T-helper 2 cell treated with Interferon-gamma antibody and Interleukin-4, amounts not matched to agents 5 μg/mL and 100 μg/mL, for 36 hours (primary cell): ENCODE data around the gene CC2D1A.

Experiments
- DNase-seq: peaks from one replicate; pipeline ENCODE4 v3.0.0; 2021; ENCODE audit warnings: low spot score
- H3K27ac Mint-ChIP-seq: one replicate; pipeline ENCODE4 v1.8.0; 2021; ENCODE audit warnings: mild to moderate bottlenecking, mixed read lengths
- H3K27me3 Mint-ChIP-seq: one replicate; pipeline ENCODE4 v1.8.0; 2021; ENCODE audit warnings: low read depth, mixed read lengths
- H3K36me3 Mint-ChIP-seq: one replicate; pipeline ENCODE4 v1.8.0; 2021; ENCODE audit warnings: low read depth, mixed read lengths
- H3K4me1 Mint-ChIP-seq: one replicate; pipeline ENCODE4 v1.8.0; 2021; ENCODE audit warnings: low read depth, mixed read lengths
- H3K4me3 Mint-ChIP-seq: one replicate; pipeline ENCODE4 v1.8.0; 2022; ENCODE audit warnings: mild to moderate bottlenecking, moderate library complexity, mixed read lengths
- H3K9me3 Mint-ChIP-seq: one replicate; pipeline ENCODE4 v1.8.0; 2021; ENCODE audit warnings: mixed read lengths

Gene CC2D1A

GRCh38 chr19:13869281-13869680 lies 36.7 kb upstream of the CC2D1A start:
- Mint-ChIP-seq H3K27me3 (peaks cover 21% of the 10 kb centered on the region), H3K4me3 (no peak overlapping the region), H3K9me3 (no peaks in the 10 kb centered on the region), H3K36me3 (no peaks in the 10 kb centered on the region), H3K27ac (no peak overlapping the region), H3K4me1 (peaks cover 8% of the 10 kb centered on the region)
- DNase-seq = no peak

DNA sequence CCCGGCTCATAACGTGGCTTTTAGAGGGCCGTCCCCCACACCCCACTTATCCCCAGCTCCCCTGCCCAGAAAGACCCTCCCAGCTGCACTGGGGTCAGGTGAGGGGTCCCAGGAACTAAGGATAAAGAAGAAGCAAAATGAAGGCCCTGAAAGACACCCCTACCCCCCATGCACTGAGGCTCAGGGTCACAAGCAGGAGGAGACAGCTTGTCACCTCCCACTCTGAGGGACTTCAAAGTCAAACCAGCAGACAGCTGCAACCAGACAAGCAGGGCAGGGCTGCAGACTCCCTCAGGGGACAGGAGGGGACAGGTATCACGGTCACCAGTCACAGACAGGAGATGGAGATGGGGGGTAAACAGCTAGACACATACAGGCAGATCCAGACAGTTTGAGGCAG lies 35.1 kb upstream of the CC2D1A start:
- no peaks in the 10 kb centered on the region for H3K36me3 Mint-ChIP-seq
- no peaks in the 10 kb centered on the region for H3K9me3 Mint-ChIP-seq
- H3K27me3 Mint-ChIP-seq = peaks cover 21% of the 10 kb centered on the region
- no peak for DNase-seq
- no peak overlapping the region for H3K4me3 Mint-ChIP-seq
- no peak overlapping the region for H3K27ac Mint-ChIP-seq
- peaks cover 4% of the 10 kb centered on the region for H3K4me1 Mint-ChIP-seq

GRCh38 chr19:13872339-13872694 lies 33.7 kb upstream of the CC2D1A start:
- H3K27me3 Mint-ChIP-seq = peaks cover 13% of the 10 kb centered on the region
- DNase-seq = no peak
- H3K4me3 Mint-ChIP-seq = peak overlapping the region; percentile 81
- H3K4me1 Mint-ChIP-seq = peaks cover 3% of the 10 kb centered on the region
- no peak overlapping the region for H3K27ac Mint-ChIP-seq
- H3K9me3 Mint-ChIP-seq = no peaks in the 10 kb centered on the region
- H3K36me3 Mint-ChIP-seq = no peaks in the 10 kb centered on the region

GRCh38 chr19:13872695-13873389 lies 33.2 kb upstream of the CC2D1A start:
- Mint-ChIP-seq H3K4me3 (peak overlapping the region; percentile 81), H3K4me1 (peaks cover 3% of the 10 kb centered on the region), H3K36me3 (no peaks in the 10 kb centered on the region), H3K9me3 (no peaks in the 10 kb centered on the region), H3K27me3 (peaks cover 8% of the 10 kb centered on the region), H3K27ac (no peak overlapping the region)
- no peak for DNase-seq

DNA sequence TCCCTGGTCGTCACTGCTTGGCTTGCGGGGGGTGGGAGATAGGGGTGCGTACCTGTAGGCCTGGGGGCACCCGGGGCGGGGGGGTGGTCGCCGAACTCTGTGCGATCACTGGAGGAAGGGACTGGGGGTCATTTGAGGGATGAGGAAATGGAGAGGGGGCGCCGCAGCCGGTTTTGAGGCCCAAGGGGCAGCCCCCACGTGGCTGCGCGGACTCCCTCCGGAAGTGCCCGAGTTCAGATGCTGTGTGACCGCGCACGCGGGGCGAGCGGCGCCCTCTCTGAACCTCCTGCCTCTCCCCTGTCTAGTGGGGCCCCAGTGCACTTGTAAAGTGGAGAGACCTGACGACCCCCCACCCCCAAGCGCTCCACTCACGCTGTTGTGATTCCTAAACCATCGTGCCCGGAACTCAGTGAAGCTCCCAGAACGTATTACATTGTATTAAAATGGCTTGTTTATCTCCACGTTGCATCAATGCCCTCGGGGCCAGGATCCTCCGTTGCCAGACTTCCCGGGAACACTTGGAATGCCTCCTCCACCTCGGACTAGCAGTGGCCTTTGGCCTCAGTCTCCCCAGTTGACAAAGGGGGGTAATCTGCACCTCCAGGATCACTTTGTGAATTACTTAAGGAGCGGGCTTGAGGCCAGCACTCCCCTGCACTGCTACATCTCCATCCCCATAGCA lies 32.0 kb upstream of the CC2D1A start:
- Mint-ChIP-seq H3K4me3 (peak overlapping the region; percentile 15), H3K27ac (no peak overlapping the region), H3K27me3 (peaks cover 8% of the 10 kb centered on the region), H3K4me1 (peaks cover 3% of the 10 kb centered on the region), H3K9me3 (no peaks in the 10 kb centered on the region), H3K36me3 (no peaks in the 10 kb centered on the region)
- no peak for DNase-seq

- no peaks in the 10 kb centered on the region for H3K9me3 Mint-ChIP-seq
- no peak overlapping the region for H3K27ac Mint-ChIP-seq
- no peak overlapping the region for H3K4me3 Mint-ChIP-seq
- peaks cover 8% of the 10 kb centered on the region for H3K27me3 Mint-ChIP-seq
- peaks cover 13% of the 10 kb centered on the region for H3K4me1 Mint-ChIP-seq
- no peaks in the 10 kb centered on the region for H3K36me3 Mint-ChIP-seq
- DNase-seq = no peak
These were observed 30.2 kb upstream of the CC2D1A start for GRCh38 chr19:13875824-13876223.

GRCh38 chr19:13876834-13877233 lies 29.2 kb upstream of the CC2D1A start, which contains the start of gene NANOS3:
TSS of gene NANOS3 (plus strand) at chr19:13877134. CDS start at chr19:13877249, 115 bp downstream.
- no peaks in the 10 kb centered on the region for H3K36me3 Mint-ChIP-seq
- H3K9me3 Mint-ChIP-seq = no peaks in the 10 kb centered on the region
- H3K4me3 Mint-ChIP-seq = no peak within 1 kb of the TSS
- no peak for DNase-seq
- no peak within 1 kb of the TSS for H3K27ac Mint-ChIP-seq
- peaks cover 22% of the 10 kb centered on the region for H3K4me1 Mint-ChIP-seq
- H3K27me3 Mint-ChIP-seq = peaks cover 8% of the 10 kb centered on the region

DNA sequence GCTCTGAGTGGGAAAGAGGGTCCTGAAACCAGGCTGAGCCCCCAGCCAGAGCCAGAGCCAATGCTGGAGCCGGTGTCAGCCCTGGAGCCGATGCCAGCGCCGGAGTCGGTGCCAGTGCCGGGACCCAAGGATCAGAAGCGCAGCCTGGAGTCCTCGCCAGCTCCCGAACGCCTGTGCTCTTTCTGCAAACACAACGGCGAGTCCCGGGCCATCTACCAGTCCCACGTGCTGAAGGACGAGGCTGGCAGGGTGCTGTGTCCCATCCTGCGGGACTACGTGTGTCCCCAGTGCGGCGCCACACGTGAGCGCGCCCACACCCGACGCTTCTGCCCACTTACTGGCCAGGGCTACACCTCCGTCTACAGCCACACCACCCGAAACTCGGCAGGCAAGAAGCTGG lies 28.7 kb upstream of the CC2D1A start:
- Mint-ChIP-seq H3K27ac (no peak overlapping the region), H3K36me3 (no peaks in the 10 kb centered on the region), H3K4me1 (peaks cover 26% of the 10 kb centered on the region), H3K9me3 (no peaks in the 10 kb centered on the region), H3K4me3 (no peak overlapping the region), H3K27me3 (peaks cover 7% of the 10 kb centered on the region)
- DNase-seq = no peak

- peaks cover 32% of the 10 kb centered on the region for H3K4me1 Mint-ChIP-seq
- H3K36me3 Mint-ChIP-seq = no peaks in the 10 kb centered on the region
- peak overlapping the region; percentile 73 for H3K4me3 Mint-ChIP-seq
- H3K9me3 Mint-ChIP-seq = no peaks in the 10 kb centered on the region
- DNase-seq = peak; percentile 98
- H3K27ac Mint-ChIP-seq = peak overlapping the region; percentile 84
- H3K27me3 Mint-ChIP-seq = peaks cover 5% of the 10 kb centered on the region
These were observed 25.6 kb upstream of the CC2D1A start for GRCh38 chr19:13880059-13881043.

GRCh38 chr19:13881251-13881691 lies 24.7 kb upstream of the CC2D1A start:
- Mint-ChIP-seq H3K4me1 (peaks cover 32% of the 10 kb centered on the region), H3K27ac (peak overlapping the region; percentile 84), H3K4me3 (peak overlapping the region; percentile 73), H3K27me3 (no peaks in the 10 kb centered on the region), H3K36me3 (no peaks in the 10 kb centered on the region), H3K9me3 (no peaks in the 10 kb centered on the region)
- DNase-seq = peak; percentile 44

DNA sequence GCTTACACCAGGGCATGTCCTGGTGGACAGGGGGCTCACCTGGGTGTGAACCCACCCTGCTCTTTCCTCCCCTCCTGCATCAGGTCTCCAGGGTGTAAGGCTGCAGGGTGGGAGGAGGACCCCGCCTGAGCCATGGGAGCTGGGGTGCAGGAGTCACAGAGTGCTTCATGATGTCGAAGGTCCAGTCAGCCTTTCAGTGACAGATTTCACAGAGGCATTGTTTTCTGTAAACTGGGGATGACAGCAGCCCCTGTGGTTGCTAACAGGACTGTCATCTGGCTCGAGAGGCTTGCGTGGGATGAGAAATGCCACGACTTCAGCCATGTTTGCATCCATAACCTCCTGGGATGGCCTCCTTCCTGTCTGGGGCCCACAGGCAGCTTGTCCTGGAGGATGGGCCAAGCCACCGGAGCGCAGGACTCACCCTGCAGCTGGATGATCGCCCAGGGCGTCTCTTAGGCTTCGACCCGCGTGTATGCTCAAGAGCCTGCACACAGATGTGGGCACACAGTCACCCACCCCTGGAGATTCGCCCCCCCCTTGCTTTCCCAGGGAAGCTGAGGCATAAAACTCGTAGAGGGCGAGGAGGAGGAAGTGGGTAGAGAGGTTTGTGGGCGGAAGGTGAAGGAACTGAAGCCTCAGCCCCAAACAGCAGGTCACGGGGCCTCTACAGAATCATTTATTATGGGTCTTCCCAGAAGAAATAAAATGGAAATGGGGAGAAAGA lies 24.1 kb upstream of the CC2D1A start:
- H3K36me3 Mint-ChIP-seq = no peaks in the 10 kb centered on the region
- peaks cover 32% of the 10 kb centered on the region for H3K4me1 Mint-ChIP-seq
- peak overlapping the region; percentile 73 for H3K4me3 Mint-ChIP-seq
- no peaks in the 10 kb centered on the region for H3K9me3 Mint-ChIP-seq
- peak; percentile 63 for DNase-seq
- peak overlapping the region; percentile 84 for H3K27ac Mint-ChIP-seq
- H3K27me3 Mint-ChIP-seq = no peaks in the 10 kb centered on the region

DNA sequence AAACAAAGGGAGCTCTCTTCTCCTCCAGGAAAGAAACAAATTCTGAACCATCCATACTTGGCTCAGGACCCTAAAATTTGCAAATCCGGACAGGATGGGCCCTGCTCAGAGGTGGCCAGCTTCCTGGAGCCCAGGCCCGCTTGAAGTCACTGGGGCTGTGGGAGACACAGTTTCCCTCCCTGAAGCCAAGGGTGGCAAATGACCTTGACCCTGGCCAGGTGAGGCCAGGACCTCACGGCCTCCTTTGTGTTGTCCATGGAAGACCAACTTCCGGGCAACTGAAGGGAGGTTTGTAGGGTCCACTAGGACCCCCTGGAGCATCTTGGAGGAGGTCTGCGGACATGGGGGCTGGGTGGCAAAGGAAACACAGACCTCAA lies 23.6 kb upstream of the CC2D1A start:
- H3K4me1 Mint-ChIP-seq = peaks cover 32% of the 10 kb centered on the region
- H3K27me3 Mint-ChIP-seq = no peaks in the 10 kb centered on the region
- H3K4me3 Mint-ChIP-seq = peak overlapping the region; percentile 73
- no peak for DNase-seq
- no peaks in the 10 kb centered on the region for H3K9me3 Mint-ChIP-seq
- peak overlapping the region; percentile 84 for H3K27ac Mint-ChIP-seq
- no peaks in the 10 kb centered on the region for H3K36me3 Mint-ChIP-seq

- Mint-ChIP-seq H3K4me3 (no peak overlapping the region), H3K36me3 (no peaks in the 10 kb centered on the region), H3K27ac (no peak overlapping the region), H3K9me3 (no peaks in the 10 kb centered on the region), H3K27me3 (no peaks in the 10 kb centered on the region), H3K4me1 (peaks cover 32% of the 10 kb centered on the region)
- no peak for DNase-seq
These were observed 23.2 kb upstream of the CC2D1A start for GRCh38 chr19:13882836-13883235.
